GM21576 (cell line): ENCODE measurements around the gene PPEF1.
A peak's percentile ranks its signal among the peaks of the same experiment; 100 is the strongest.

Experiments used
- ATAC-seq: cut with Tn5 transposase; IDR thresholded peaks from one replicate; pipeline ENCODE4 v1.9.1; 2021; ENCODE audit warnings: mild to moderate bottlenecking, moderate library complexity; ENCODE audit not compliant: unreplicated experiment

Gene PPEF1, protein sequence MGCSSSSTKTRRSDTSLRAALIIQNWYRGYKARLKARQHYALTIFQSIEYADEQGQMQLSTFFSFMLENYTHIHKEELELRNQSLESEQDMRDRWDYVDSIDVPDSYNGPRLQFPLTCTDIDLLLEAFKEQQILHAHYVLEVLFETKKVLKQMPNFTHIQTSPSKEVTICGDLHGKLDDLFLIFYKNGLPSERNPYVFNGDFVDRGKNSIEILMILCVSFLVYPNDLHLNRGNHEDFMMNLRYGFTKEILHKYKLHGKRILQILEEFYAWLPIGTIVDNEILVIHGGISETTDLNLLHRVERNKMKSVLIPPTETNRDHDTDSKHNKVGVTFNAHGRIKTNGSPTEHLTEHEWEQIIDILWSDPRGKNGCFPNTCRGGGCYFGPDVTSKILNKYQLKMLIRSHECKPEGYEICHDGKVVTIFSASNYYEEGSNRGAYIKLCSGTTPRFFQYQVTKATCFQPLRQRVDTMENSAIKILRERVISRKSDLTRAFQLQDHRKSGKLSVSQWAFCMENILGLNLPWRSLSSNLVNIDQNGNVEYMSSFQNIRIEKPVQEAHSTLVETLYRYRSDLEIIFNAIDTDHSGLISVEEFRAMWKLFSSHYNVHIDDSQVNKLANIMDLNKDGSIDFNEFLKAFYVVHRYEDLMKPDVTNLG

DNA sequence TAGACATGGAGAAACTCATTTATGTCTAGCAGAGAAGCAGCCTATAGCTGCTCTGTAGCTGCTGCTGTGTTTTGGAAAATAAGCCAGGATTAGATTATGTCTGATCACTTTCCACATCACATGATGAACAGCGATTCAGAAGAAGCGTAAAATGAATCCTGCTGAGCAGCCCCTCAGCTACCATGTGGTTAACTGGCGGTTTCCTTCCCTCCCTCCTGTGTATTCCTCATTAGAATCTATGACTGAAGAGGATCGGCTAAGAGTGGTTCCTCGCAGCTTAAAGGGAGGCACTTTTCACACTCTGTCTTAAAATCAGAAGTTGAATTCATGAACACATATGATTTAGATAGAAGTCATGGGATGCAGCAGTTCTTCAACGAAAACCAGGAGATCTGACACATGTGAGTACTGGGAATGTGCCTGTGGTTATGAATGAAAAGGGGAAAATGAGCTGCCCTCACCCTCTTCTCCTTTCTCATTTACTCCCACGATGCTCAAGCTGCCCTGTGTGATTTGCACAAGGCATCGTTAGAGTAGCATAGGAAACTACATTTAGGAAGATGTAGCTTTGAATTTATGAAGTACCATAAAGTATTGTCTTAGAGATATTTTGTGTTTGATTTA is at the start of gene PPEF1:
TSS of gene PPEF1 (plus strand) at position 220 of the 624 bp plus-strand sequence. CDS start at position 356, 136 bp downstream.
- no peak for ATAC-seq

DNA sequence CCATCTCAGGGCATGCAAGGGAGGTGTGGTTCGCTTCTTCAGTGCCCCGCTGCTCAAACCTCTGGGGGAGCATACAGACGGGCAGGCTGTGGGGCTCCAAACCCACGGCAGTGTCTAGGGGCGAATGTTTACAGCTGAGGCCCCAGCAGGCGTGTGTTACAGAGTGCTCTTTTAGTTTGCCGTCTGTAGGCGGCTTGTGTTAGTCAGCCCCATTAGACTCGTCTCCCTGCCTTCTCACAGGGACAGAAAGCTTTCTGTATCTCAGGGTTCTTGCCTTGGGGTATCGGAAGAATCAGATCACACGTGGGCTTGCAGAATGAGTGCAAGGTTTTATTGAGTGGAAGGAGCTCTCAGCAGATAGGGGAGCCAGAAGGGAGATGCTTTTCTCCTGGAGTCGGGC is 46.2 kb upstream of the PPEF1 start:
- no peak for ATAC-seq

DNA sequence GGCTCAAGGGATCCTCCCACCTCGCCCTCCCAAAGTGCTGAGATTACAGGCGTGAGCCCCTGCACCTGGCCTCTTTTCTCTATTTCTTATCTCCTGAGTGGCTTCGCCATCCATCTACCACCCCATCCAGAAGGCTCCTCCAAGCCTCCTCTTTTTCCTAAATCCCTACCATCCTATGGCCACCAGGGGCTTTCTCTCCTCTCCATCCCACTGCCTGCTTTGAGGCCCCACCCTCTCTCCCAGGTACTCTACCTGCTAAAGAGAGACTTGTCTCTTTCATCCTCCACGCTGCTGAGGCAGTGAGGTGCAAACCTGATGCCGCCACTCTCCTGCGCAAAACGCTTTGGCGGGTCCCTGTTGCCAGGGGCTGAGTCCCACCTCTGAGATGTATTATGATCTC is 42.5 kb upstream of the PPEF1 start:
- ATAC-seq: no peak

DNA sequence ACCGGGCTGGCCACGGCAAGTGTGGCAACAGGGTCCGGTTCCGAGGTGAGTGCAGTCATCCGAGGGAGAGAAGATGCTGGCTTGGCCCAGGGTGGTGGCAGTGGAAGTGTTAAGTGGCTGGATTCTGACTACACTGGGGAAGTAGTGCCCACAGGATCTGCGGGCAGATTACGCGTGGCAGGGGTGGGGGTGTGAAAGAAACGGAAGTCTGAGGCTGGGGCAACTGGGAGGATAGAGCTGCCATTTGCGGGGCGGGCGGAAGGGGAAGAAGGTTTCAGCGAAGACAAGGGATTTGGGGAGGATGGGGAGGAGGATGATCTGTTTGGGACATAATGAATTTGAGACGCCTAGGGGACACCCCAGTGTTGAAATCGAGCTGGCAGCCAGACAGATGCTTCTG is 40.8 kb upstream of the PPEF1 start:
- ATAC-seq: no peak

DNA sequence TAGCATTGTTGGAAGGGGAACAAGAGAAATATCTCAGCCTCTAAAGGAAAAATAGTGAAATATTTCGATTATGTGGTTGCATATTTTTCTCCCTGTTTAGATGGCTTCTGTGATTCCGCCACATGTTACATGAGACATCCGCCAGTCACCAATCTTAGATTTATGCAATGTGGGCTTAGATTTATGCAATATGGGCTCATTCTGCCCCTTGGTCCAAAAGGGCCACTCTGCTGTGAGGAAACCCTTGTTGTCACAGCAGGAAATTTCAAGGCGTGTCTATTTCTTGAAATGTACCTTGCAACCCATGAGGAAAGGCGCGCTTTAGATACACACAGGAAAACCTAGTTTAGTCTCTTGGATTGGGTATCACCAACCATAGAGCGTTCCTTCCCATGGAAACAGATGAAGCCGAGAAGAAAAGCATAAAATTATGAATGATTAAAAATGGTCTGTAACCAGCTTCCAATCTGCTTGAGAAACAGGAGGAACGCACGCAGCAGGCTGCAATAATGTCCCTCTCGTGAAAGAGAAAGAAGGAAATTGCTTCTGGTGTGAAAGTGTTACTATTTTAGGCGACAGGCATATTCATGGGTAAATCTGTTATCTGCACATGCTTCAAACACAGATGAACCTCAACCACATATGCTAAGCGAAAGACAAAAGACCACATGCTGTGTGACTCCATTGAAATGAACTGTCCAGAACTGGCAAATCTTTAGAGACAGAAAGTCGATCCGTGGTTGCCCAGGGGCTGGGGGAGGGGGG is 39.2 kb upstream of the PPEF1 start:
- no peak for ATAC-seq

DNA sequence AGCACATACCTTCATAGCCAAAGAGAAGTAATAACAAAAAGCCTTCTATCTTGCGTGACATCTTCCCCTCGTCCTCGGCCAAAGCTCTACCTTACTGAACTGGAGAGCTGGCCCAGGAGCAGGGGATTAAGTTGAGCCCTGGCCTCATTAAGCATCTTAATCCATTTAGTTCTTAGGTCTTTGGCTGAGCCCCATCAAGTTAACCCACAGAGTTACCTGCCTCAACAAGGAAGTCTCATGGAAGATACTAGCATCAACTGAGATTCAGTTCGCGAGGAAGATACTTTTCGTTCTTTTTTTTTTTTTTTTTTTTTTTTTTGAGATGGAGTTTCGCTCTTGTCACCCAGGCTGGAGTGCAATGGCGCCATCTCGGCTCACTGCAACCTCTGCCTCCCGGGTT is 35.4 kb upstream of the PPEF1 start, which contains the start of gene RS1:
TSS of gene RS1 (minus strand) at position 101 of the 400 bp plus-strand sequence. CDS start at position 61, 40 bp downstream.
- no peak for ATAC-seq

DNA sequence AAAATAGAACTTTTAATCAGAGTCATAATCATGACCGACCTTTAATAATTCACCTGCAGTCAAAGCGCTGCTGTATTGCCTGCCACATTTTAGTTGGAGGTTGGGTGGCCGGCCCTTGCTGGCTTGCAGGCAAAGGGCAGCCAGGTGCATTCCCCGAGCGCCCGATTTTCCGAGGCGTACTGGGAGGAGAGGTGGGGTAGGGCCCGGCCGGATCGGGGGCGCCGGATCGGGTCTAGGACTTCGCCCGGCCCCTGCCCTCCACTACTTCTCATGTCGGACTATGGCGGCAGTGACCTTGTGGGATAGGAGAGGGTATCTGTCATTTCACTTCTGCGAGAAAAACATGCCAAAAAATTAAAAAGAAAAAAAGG is 33.0 kb upstream of the PPEF1 start:
- ATAC-seq: peak; percentile 47

DNA sequence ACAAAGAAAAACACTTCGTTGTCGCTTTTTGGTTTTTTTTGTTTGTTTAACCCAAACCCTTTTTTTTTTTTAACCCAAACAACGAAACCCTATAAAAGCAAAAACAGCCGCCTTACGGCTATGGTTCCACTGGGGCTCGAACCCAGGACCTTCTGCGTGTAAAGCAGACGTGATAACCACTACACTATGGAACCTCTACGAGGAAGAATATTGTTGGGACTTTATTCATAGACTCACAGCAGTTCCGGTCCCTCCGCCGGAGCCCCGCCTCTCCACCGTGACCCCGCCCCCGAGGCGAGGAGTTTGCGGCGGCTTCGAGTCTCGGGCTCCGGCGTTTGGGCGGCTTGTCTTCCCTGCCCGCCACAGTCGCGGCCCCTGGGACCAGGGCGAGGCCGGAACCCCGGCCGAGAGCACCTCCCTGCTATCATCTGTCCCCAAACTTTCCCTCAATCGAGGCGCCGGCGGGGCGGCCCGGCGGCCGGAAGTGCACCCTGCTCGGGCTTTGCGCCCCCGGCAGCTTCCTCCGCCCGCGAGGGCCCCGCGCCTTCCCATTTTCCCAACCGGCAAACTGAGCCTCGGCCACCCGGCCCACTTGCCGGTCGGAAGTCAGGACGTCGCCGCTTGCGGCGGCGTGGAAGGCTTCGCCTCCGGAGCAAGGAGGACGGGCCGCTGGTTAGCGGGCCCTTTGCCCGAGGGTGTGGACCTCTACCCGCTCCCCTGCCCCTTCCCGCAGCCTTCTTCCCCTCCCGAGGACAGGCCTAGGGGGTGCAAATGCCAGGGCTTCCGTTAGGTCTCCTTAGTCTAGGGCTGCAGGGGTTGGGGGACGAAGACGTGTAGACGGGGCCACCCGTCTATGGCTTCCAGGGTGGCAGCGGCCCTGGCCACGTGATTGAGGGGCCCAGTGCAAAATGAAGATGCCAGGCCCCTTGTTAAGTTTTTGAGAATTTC is 32.4 kb upstream of the PPEF1 start:
- ATAC-seq: peak; percentile 70

DNA sequence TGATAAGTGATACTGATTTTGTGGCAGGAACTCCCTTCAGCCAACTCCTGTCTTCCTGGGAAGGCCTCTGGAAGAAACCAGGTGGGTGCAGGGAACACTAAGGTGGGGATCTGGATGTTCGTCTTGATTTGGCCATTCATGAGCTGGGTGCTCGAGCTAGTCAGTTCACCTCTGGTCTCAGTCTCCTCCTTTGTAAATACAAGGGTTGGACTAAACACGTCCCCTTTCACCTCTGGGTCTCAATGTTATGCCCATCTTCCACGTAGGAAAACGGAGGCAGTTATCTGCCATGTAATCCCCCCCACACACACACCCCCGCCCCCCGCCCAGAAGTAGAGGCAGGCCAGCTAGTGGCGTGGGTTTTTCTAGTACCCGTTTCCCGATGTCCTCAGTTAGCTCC is 31.4 kb upstream of the PPEF1 start:
- ATAC-seq: no peak

DNA sequence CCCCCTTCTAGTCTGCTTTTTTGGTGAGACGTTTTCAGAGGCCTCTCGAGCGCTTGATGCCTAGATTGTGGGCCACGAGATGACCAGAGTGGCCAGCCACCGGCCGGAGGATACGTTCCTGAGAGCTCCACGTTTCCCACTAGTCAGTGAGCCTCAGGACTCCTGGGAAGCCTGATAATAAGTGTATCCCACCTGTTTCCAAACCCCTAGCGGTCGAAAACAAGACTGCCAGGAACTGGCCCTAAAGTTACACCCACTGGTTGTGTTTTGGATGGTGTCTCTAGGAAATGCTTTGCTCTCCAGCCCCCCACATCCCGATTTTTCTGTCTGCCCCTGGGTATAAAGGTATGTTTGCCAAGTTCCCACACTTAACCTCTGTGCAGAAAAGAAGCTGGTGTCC is 31.0 kb upstream of the PPEF1 start:
- no peak for ATAC-seq

DNA sequence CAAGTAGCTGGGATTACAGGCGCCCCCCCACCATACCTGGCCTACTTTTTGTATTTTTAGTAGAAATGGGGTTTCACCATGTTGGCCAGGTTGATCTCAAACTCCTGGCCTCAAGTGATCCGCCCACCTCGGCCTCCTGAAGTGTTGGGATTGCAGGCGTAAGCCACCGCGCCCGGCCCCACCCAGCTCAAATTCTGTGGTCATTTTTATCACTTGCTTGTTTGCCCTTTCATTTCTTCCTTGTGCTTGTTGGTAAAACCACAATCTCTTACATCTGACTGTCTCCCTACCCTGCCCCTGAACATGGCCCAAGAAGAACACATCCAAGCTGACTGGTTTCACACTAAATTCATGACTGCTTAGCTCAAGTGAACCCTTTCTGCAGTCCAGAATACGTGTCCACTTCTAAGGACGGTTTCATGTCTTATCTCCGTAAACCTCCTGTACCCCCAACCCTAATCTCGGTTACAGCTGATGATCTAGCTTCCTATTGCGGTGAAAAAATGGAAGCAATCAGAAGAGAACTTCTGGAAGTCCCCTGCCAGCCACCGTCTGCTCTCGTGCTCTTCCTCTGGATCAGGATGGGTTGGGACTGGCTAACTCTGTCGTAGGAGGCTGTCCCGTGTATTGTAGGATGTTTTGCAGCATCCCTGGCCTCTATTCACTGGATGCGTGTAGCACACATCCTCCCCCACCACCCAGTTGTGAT is 30.1 kb upstream of the PPEF1 start:
- no peak for ATAC-seq

DNA sequence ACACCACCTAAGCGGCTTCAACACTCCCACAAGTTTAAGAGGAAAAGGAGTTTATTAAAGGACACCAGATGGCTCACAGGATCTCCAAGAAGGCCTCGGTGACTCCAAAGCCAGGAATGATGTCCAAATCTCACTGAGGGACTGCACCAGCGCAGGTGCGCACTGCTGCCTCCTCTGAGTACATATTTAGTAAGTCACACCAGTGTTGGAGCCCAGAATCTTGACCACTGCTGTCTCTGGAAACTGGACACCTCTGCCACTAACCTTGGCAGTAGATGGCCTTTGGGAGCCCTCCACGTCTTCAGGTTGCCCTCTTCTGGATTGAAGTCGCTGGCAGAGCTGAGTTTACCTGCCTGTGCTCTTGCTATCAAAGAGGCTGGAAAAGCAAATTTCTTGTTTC is 25.4 kb upstream of the PPEF1 start:
- no peak for ATAC-seq

DNA sequence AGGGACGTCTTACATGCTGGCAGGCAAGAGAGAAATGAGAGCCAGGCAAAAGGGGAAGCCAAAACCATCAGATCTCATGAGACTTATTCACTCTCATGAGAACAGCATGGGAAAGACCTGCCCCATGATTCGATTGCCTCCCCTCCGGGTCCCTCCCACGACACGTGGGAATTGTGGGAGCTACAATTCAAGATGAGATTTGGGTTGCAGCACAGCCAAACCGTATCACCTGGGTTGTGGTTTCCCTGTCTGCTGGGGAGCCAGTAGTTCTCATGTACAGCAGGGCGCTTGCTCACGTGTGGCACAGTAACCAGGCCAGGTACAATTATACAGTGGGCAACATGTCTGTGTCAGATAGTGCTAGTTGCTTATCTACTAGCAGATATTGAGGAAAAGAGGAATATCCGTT is 24.5 kb upstream of the PPEF1 start:
- ATAC-seq: no peak

DNA sequence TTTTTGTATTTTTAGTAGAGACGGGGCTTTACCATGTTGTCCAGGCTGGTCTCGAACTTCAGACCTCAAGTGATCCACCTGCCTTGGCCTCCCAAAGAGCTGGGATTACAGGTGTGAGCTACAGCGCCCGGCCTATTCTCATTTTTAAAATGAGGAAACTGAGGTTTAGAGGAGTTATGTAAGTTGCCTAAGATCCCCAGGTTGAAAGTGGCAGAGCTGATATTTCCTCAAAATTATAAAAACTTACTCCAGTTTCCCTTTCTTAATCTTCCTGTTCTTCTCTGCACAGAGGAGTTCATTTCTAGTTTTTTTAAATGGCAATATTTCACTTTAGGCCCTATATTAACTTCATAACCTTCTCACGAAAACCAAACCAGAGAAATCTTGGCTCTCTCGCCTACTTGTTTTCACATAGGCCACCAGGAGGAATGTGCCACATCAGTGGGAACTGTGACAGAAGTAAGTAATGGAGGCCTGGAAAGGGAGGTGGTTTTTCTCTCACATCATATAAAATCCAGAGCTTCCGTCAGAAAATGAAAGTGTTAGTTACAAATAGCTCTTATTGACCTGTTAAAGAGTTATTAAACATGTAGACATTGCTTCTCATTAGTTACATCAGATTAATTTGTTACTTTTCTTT is 19.5 kb upstream of the PPEF1 start:
- ATAC-seq: no peak

DNA sequence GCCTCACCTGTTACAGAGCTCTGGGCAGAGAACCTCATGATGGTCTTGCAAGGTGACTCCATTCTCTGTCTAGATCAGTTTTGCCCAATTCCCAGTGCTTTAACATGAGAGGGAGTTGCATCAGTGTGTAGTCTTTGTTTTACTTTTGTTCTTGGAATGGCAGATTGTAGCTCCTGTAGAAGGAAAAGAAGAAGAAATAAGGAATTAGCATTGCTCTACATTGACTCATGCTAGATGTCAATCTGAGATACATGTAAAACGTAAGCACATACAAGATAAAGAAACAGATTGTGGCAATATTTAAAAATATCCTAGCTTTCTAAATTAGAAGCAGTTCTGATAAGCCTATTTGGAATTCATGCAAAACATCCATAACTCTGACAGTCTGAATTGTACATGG is 16.0 kb upstream of the PPEF1 start:
- ATAC-seq: no peak

DNA sequence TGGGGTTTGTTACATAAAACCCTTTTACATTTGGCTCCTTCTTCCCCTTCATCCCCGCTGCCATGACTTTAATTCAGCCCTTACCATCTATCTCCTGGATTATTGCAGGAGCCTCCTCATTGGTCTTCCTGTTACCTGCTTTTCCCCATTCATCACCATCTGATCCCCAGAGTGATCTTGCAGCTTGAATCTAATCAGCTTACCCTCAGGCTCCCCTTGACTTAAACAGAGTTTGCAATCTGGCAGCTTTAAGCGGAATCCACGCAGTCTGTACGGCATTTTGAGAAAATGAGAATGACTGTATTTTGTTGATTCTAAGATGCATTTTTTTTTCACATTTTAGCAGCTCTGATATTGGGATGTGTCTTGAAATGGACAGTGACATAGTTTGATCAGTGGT is 14.9 kb upstream of the PPEF1 start:
- no peak for ATAC-seq

DNA sequence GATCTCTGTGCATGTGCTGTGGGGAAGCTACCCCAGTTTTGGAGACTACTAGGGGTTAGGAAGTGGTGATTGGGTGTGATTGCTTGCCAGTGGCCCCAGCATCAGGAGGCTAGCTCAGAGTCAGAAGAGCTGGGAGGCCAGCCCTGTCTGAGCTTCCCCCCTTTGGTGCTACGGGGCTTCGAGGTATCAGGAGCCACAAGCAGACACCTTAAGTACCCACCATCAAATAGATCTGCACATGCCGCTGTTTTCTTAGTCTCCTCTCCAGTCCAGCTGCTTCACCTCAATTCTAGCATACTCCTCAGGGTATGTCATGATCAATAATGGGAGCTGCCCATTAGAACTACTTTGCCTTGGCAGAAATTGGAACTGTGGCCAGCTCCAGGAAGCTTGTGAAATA is 10.8 kb upstream of the PPEF1 start:
- no peak for ATAC-seq

DNA sequence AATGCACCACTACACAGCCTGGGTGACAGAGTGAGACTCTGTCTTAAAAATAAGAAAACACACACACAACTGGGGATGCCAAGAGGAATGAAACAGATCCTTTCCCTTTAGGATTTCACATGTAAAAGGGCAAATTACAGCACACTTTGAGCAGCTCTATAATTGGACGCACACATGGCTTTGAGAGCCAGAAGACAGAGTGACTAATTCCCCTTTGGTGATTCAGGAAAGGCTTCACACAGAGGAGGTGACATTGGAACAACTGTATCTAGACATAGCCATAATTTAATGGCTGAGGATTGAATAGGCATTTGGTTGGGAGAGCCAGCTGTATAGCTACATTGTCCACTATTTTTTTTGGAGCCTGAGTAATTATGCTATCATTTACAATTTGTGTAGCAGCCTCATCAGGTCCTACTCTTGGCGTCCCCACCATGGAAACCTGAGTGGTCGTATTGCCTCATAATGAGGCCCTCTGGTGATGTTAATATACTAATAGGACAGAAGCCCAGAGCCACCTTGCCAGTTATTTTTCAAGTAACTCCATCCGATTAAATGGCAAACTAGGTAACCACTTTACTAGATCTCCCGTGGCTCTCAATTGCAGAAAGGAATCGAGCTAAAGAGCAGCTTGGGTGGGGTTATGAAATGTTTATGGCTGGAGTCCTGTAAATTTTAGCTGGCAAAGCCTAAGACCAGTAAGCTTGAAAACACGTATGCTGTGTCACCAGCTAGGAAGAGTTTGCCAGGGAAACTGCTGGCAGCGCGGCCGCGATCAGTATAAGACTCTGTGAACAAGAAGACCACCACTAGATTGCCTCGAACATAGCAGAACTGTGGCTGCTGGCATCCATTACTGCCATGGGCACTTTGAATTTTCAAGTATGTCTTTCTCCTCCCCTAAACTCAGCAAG is 8.5 kb upstream of the PPEF1 start:
- ATAC-seq: no peak
